ENCODE results near the gene PDE4C.
A peak's percentile ranks its signal among the peaks of the same experiment; 100 is the strongest.

The PDE4C gene

GRCh38 chr19:18254546-18255503 lies 28.6 kb upstream of the PDE4C start:
- DNase-seq (ENCODE audit: low read depth), result no peak

GRCh38 chr19:18253716-18254115 lies 27.5 kb upstream of the PDE4C start:
- no peak for DNase-seq (ENCODE audit: low read depth)

- no peak for DNase-seq (ENCODE audit: low read depth)
Measured at GRCh38 chr19:18253130-18253529, 26.9 kb upstream of the PDE4C start.

GRCh38 chr19:18252370-18252717 lies 26.1 kb upstream of the PDE4C start:
- DNase-seq (ENCODE audit: low read depth), result no peak

- DNase-seq (ENCODE audit: low read depth), result peak; percentile 27
Measured at GRCh38 chr19:18251587-18252369, 25.5 kb upstream of the PDE4C start.

- no peak for DNase-seq (ENCODE audit: low read depth)
Measured at GRCh38 chr19:18249834-18250233, 23.6 kb upstream of the PDE4C start.

- DNase-seq (ENCODE audit: low read depth), result no peak
Measured at GRCh38 chr19:18245297-18245696, 19.1 kb upstream of the PDE4C start.

GRCh38 chr19:18239303-18239702 lies 13.1 kb upstream of the PDE4C start:
- no peak for DNase-seq (ENCODE audit: low read depth)

- no peak for DNase-seq (ENCODE audit: low read depth)
Measured at GRCh38 chr19:18234194-18234593, 8.0 kb upstream of the PDE4C start.

GRCh38 chr19:18233224-18233825 lies 7.1 kb upstream of the PDE4C start:
- no peak for DNase-seq (ENCODE audit: low read depth)

- no peak for DNase-seq (ENCODE audit: low read depth)
Measured at GRCh38 chr19:18232540-18233223, 6.4 kb upstream of the PDE4C start.

GRCh38 chr19:18231775-18232174 lies 5.5 kb upstream of the PDE4C start:
- no peak for DNase-seq (ENCODE audit: low read depth)

- no peak for DNase-seq (ENCODE audit: low read depth)
Measured at GRCh38 chr19:18230941-18231734, 4.9 kb upstream of the PDE4C start.

- DNase-seq (ENCODE audit: low read depth), result no peak
Measured at GRCh38 chr19:18229915-18230314, 3.7 kb upstream of the PDE4C start.

GRCh38 chr19:18229474-18229873 lies 3.2 kb upstream of the PDE4C start:
- no peak for DNase-seq (ENCODE audit: low read depth)

GRCh38 chr19:18227781-18228271 lies 1.6 kb upstream of the PDE4C start:
- DNase-seq (ENCODE audit: low read depth), result no peak

GRCh38 chr19:18226956-18227780 lies 930 bp upstream of the PDE4C start:
- no peak for DNase-seq (ENCODE audit: low read depth)

- DNase-seq (ENCODE audit: low read depth), result no peak
Measured at GRCh38 chr19:18225355-18225701, 910 bp downstream of the PDE4C start.

GRCh38 chr19:18224525-18225354 lies 1.5 kb downstream of the PDE4C start:
- DNase-seq (ENCODE audit: low read depth), result peak; percentile 99
